K562 (cell line): ENCODE results near the gene IPPK. TPM values are rescaled to one million over a fixed set of nuclear protein-coding genes. Genes with fewer than 3 reads are reported as not detected.

Experiments
- ARID1B ChIP-seq: fragments of 450-650 bp; IDR thresholded peaks from 2 replicates; pipeline ENCODE4 v1.6.1; 2016; ENCODE audit warnings: antibody characterized with exemption, mild to moderate bottlenecking, inconsistent platforms
- ARID2 ChIP-seq: fragments of 450-650 bp; IDR thresholded peaks from 2 replicates; pipeline ENCODE4 v1.6.1; 2017; ENCODE audit warnings: antibody characterized with exemption, mild to moderate bottlenecking
- CEBPG ChIP-seq, 3 experiments: fragments of 200-800 bp in 1 of 3; sonication (Bioruptor generic) in 1 of 3; sonication (generic) in 1 of 3; formaldehyde crosslinking in 1 of 3; IDR thresholded peaks in 2 of 3; conservative IDR thresholded peaks in 1 of 3; 2 replicates each; pipeline versions ENCODE4 v1.6.1 to v1.8.0; 2016 to 2022; ENCODE audit warnings: missing compliant biosample characterization in 2 of 3, missing genetic modification characterization in 2 of 3, mild to moderate bottlenecking in 1 of 3, missing genetic modification reagents in 1 of 3
- HSF4 ChIP-seq: fragments of 250-450 bp; sonication (Bioruptor Pico); IDR thresholded peaks from 2 replicates; pipeline ENCODE4 v2.1.2; 2022; ENCODE audit warnings: mild to moderate bottlenecking, moderate library complexity, borderline replicate concordance
- JUN ChIP-seq, 2 experiments: sonication (generic) in 1 of 2; formaldehyde crosslinking in 1 of 2; IDR thresholded peaks; 2 replicates each; pipeline versions ENCODE4 v1.6.1 to v1.8.0; 2012 to 2022; ENCODE audit warnings: borderline replicate concordance in 2 of 2, mild to moderate bottlenecking in 2 of 2, improper control_type of control experiment in 1 of 2, low read depth in 1 of 2, low read length in 1 of 2, missing genetic modification reagents in 1 of 2
- NONO ChIP-seq, 2 experiments: fragments of 200-400 bp in 1 of 2; fragments of 450-650 bp in 1 of 2; formaldehyde crosslinking in 1 of 2; IDR thresholded peaks; 2 replicates each; pipeline ENCODE4 v1.6.1; 2017; ENCODE audit warnings: low read depth in 2 of 2, mild to moderate bottlenecking in 2 of 2, moderate library complexity in 2 of 2, low read length in 1 of 2
- RFX5 ChIP-seq: IDR thresholded peaks from 2 replicates; pipeline ENCODE4 v1.6.1; 2011; ENCODE audit warnings: low read depth, mild to moderate bottlenecking, improper control_type of control experiment, low read length
- TFAM ChIP-seq: fragments of 250-450 bp; sonication (Bioruptor Pico); conservative IDR thresholded peaks from 2 replicates; pipeline ENCODE4 v1.5.0; 2021; ENCODE audit warnings: mild to moderate bottlenecking, moderate library complexity
- ZNF143 ChIP-seq: sonication (generic); formaldehyde crosslinking; IDR thresholded peaks from 2 replicates; pipeline ENCODE4 v1.9.0; 2022; ENCODE audit warnings: mild to moderate bottlenecking, missing genetic modification reagents
- ZNF282 ChIP-seq: sonication (generic); formaldehyde crosslinking; IDR thresholded peaks from 2 replicates; pipeline ENCODE4 v1.8.1; 2023; ENCODE audit warnings: missing genetic modification reagents
- ZNF507 ChIP-seq: conservative IDR thresholded peaks from 2 replicates; pipeline ENCODE4 v1.6.1; 2017; ENCODE audit warnings: missing genetic modification characterization, missing compliant biosample characterization
- polyA plus RNA-seq, 8 experiments: library from polyadenylated mRNA; depleted of rRNA in 4 of 8; stranded (reverse) in 5 of 8; unstranded in 3 of 8; fragments of >200 nt; fragmentation: Nextera tagmentation in 2 of 8; fragmentation: Illumina TruSeq in 1 of 8; extraction: Ambion mirVana in 2 of 8; extraction: Trizol in 1 of 8; gene quantifications; 2 replicates each; pipeline versions ENCODE4 v1.2.1 to v1.2.3, GENCODE V29; 2011 to 2014; ENCODE audit warnings: inconsistent platforms in 1 of 8, missing spikeins in 1 of 8
- total RNA-seq, 7 experiments: library from RNA; depleted of rRNA in 6 of 7; stranded (reverse); fragments of >200 nt in 6 of 7; fragmentation: Illumina TruSeq in 2 of 7; extraction: Trizol in 2 of 7; gene quantifications; 2 replicates each; pipeline versions ENCODE4 v1.2.1 to v1.2.3, GENCODE V29; 2011 to 2021; ENCODE audit warnings: low replicate concordance in 1 of 7
- TF ChIP-seq, protein P1 (sequence below): fragments of 250-450 bp; sonication (Bioruptor Pico); IDR thresholded peaks from 2 replicates; pipeline ENCODE4 v1.5.0; 2021
- TF ChIP-seq, protein P2 (sequence below), 3 experiments: fragments of 200-800 bp in 1 of 3; fragments of 250-450 bp in 1 of 3; fragments of 450-650 bp in 1 of 3; sonication (Bioruptor Pico) in 1 of 3; sonication (Bioruptor generic) in 1 of 3; formaldehyde crosslinking in 1 of 3; IDR thresholded peaks; 2 replicates each; pipeline versions ENCODE4 v1.6.1 to v1.8.0; 2016 to 2022; ENCODE audit warnings: mild to moderate bottlenecking in 2 of 3, missing genetic modification characterization in 2 of 3, missing compliant biosample characterization in 1 of 3, moderate library complexity in 1 of 3
- TF ChIP-seq, protein P3 (sequence below): fragments of 250-450 bp; sonication (Bioruptor Pico); IDR thresholded peaks from 2 replicates; pipeline ENCODE4 v1.8.0; 2021; ENCODE audit warnings: mild to moderate bottlenecking, moderate library complexity
- TF ChIP-seq, protein P4 (sequence below), 2 experiments: fragments of 450-650 bp in 1 of 2; sonication (generic) in 1 of 2; formaldehyde crosslinking; conservative IDR thresholded peaks; 2 replicates each; pipeline versions ENCODE4 v1.4.0 to v1.8.1; 2020 to 2022; ENCODE audit warnings: mild to moderate bottlenecking in 1 of 2, missing genetic modification reagents in 1 of 2
- TF ChIP-seq, protein P5 (sequence below): fragments of 450-650 bp; conservative IDR thresholded peaks from 2 replicates; pipeline ENCODE4 v1.6.1; 2016; ENCODE audit warnings: missing genetic modification characterization, low read depth, mild to moderate bottlenecking, missing compliant biosample characterization, moderate library complexity

The IPPK gene
- total and polyA plus RNA-seq, 9 of the 15 experiments (the other 6 are each of a cell fraction or from before 2014, with no cell fraction given) = 3.1 to 22.2 (median 11.2) TPM

DNA sequence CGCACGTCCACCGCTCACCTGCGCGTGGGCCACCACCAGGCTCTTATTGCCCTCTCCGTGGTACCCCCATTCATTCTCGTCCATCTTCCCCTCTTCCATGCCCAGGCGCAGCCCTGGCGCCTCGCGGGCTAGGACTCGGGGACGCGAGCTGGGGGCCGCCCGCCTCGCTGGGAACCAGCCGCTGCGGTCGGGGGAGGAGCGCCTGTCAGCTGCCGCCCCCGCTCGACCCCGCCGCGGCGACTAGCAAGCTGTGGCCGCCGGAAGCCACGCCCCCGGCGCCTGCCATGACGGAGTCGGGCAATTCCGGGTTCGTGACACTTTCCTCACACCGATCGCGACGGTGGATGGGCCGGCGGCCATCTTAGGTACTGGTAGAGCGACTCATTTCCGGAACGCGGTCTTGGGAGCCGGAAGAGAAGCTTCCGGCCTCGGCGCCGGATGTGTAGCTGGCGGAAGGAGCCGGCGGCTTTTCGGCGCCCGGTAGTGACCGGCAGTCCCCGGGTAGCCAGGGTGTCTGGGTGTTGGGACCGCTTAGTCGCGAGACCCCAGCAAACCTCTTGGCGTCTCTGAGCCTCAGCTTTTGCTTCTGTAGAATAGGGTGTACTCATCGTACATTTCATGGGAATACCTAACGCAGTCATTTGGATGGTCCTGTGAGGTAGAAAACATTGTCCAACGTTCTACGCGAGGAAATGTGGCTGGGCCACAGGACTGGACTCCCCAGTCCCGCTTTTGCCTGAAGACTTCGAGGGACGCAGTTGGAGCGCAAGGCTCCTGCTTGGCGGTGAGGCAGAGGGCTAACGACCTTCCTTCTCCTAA is at the start of gene IPPK (continued):
- TF ChIP-seq, protein P1, sequence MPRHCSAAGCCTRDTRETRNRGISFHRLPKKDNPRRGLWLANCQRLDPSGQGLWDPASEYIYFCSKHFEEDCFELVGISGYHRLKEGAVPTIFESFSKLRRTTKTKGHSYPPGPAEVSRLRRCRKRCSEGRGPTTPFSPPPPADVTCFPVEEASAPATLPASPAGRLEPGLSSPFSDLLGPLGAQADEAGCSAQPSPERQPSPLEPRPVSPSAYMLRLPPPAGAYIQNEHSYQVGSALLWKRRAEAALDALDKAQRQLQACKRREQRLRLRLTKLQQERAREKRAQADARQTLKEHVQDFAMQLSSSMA (CRISPR knock-in tag) = no peak
- TF ChIP-seq ARID2 = no peak
- TF ChIP-seq, protein P2, sequence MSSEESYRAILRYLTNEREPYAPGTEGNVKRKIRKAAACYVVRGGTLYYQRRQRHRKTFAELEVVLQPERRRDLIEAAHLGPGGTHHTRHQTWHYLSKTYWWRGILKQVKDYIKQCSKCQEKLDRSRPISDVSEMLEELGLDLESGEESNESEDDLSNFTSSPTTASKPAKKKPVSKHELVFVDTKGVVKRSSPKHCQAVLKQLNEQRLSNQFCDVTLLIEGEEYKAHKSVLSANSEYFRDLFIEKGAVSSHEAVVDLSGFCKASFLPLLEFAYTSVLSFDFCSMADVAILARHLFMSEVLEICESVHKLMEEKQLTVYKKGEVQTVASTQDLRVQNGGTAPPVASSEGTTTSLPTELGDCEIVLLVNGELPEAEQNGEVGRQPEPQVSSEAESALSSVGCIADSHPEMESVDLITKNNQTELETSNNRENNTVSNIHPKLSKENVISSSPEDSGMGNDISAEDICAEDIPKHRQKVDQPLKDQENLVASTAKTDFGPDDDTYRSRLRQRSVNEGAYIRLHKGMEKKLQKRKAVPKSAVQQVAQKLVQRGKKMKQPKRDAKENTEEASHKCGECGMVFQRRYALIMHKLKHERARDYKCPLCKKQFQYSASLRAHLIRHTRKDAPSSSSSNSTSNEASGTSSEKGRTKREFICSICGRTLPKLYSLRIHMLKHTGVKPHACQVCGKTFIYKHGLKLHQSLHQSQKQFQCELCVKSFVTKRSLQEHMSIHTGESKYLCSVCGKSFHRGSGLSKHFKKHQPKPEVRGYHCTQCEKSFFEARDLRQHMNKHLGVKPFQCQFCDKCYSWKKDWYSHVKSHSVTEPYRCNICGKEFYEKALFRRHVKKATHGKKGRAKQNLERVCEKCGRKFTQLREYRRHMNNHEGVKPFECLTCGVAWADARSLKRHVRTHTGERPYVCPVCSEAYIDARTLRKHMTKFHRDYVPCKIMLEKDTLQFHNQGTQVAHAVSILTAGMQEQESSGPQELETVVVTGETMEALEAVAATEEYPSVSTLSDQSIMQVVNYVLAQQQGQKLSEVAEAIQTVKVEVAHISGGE (CRISPR knock-in tag; IDR thresholded peaks at IDR 0.05) = peak; percentile 92 to 99 (median 98)
- no peak for TF ChIP-seq NONO (IDR thresholded peaks at IDR 0.05; ENCODE audit: low read depth in 2 of 2, low read length in 1 of 2)
- no peak for TF ChIP-seq HSF4 (CRISPR knock-in tag)
- TF ChIP-seq, protein P3, sequence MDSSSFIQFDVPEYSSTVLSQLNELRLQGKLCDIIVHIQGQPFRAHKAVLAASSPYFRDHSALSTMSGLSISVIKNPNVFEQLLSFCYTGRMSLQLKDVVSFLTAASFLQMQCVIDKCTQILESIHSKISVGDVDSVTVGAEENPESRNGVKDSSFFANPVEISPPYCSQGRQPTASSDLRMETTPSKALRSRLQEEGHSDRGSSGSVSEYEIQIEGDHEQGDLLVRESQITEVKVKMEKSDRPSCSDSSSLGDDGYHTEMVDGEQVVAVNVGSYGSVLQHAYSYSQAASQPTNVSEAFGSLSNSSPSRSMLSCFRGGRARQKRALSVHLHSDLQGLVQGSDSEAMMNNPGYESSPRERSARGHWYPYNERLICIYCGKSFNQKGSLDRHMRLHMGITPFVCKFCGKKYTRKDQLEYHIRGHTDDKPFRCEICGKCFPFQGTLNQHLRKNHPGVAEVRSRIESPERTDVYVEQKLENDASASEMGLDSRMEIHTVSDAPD (CRISPR knock-in tag) = no peak
- TF ChIP-seq ZNF507 (tag) = no peak
- TF ChIP-seq, protein P4, sequence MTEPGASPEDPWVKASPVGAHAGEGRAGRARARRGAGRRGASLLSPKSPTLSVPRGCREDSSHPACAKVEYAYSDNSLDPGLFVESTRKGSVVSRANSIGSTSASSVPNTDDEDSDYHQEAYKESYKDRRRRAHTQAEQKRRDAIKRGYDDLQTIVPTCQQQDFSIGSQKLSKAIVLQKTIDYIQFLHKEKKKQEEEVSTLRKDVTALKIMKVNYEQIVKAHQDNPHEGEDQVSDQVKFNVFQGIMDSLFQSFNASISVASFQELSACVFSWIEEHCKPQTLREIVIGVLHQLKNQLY (CRISPR knock-in tag; conservative IDR thresholded peaks at IDR 0.05) = no peak
- TF ChIP-seq CEBPG (CRISPR knock-in tag; IDR thresholded peaks at IDR 0.05) = no peak
- TF ChIP-seq CEBPG (tag; conservative IDR thresholded peaks at IDR 0.05 in 1 of 2, IDR thresholded peaks at IDR 0.05 in 1 of 2) = no peak
- TF ChIP-seq ZNF143 (CRISPR knock-in tag) = no peak
- no peak for TF ChIP-seq ZNF282 (CRISPR knock-in tag)
- no peak for TF ChIP-seq RFX5
- no peak for TF ChIP-seq TFAM (CRISPR knock-in tag)
- TF ChIP-seq JUN (IDR thresholded peaks at IDR 0.05; ENCODE audit: borderline replicate concordance, low read depth, low read length) = peak; percentile 45; the same call in 1 of the 2 replicates
- TF ChIP-seq JUN (CRISPR knock-in tag; IDR thresholded peaks at IDR 0.05; ENCODE audit: borderline replicate concordance) = no peak
- TF ChIP-seq ARID1B = no peak
- TF ChIP-seq, protein P5, sequence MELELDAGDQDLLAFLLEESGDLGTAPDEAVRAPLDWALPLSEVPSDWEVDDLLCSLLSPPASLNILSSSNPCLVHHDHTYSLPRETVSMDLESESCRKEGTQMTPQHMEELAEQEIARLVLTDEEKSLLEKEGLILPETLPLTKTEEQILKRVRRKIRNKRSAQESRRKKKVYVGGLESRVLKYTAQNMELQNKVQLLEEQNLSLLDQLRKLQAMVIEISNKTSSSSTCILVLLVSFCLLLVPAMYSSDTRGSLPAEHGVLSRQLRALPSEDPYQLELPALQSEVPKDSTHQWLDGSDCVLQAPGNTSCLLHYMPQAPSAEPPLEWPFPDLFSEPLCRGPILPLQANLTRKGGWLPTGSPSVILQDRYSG (tag) = no peak
